Uterus (tissue), 2 donors: ENCODE measurements around the gene FGF13.

Source experiments
- CTCF ChIP-seq, 4 experiments: fragments of 200-600 bp in 2 of 4; fragments of 450-650 bp in 2 of 4; sonication (generic) in 2 of 4; IDR thresholded peaks; one replicate each; pipeline ENCODE4 v1.5.1; 2016 to 2019; ENCODE audit warnings: antibody characterized with exemption in 4 of 4, mild to moderate bottlenecking in 2 of 4, moderate library complexity in 1 of 4
- POLR2A ChIP-seq, 2 donors: fragments of 450-650 bp; IDR thresholded peaks; one replicate each; pipeline ENCODE4 v1.6.1; 2016; ENCODE audit warnings: antibody characterized with exemption in 2 of 2, mild to moderate bottlenecking in 1 of 2, moderate library complexity in 1 of 2

- peak in 2 of 4 experiments; percentile 14 to 25 for TF ChIP-seq CTCF (IDR thresholded peaks at IDR 0.05)
- TF ChIP-seq POLR2A (IDR thresholded peaks at IDR 0.05) = no peak
Measured at GRCh38 chrX:138748480-138748879, 37.0 kb upstream of the FGF13 start.
